ENCODE measurements around the gene PRRT1B. TPM values are rescaled to one million over a fixed set of nuclear protein-coding genes. Genes with fewer than 3 reads are reported as not detected.

The PRRT1B gene
- total and polyA plus RNA-seq, 8 donors: 2.3 to 5.0 (median 3.2) TPM

- Histone ChIP-seq H3K36me3 (peaks cover 0 to 59% (median 8%) of the 10 kb centered on the region in 3 donors), H3K4me3 (no peak overlapping the region), H3K27me3 (no peaks in the 10 kb centered on the region), H3K4me1 (no peaks in the 10 kb centered on the region), H3K27ac (no peak overlapping the region), H3K9me3 (no peaks in the 10 kb centered on the region)
- intact Hi-C loops (cut with DNase I): no loop called here
- TF ChIP-seq CTCF (IDR thresholded peaks at IDR 0.05): no peak
- ATAC-seq (no peak), DNase-seq (no peak), FAIRE-seq (no peak)
- WGBS, 2 donors: 86 to 87% methylated on average over 14 to 15 of the region's 15 CpGs
These were observed 29.2 kb upstream of the PRRT1B start for GRCh38 chr9:131516100-131516499.

DNA sequence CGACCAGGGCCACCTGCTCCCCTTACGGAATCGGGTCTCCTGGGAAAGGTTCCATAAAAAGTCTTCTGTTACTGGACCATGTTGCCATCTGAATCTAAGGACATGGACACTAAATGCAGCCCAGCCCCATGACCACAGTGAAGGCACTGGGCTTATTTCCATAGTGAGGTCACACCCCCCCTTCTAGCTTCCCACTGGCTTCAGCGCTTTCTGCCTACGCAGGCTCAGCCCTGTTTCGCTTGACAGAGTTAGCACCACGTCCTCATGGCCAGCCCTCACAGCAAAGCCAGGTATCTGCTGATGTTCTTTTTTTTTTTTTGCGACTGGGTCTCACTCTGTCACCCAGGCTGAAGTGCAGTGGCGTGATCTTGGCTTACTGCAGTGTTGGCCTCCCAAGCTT lies 28.4 kb upstream of the PRRT1B start:
- WGBS, 2 donors: 96% methylated on average over 9 of the region's 9 CpGs
- FAIRE-seq: no peak

DNA sequence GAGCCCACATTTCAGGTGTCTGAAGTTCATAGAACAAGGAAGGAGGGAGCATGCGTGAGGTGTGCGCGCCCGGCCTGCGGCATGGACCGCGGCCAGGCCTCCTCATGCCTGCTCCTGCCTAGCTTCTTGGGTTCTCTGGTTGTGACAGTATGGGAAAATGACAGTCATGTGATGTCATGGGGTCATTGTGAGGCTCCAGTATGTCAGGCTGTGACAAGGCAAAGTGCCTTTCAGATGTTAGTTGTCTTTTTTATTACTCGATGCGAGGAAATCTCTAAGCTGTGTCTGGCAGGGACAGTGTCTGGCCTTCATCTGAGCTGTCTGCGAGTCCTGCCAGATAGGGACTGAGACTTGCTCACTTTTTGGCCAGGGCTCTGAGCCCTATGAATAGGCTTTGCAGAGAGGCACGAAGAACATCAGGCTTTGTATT lies 27.5 kb upstream of the PRRT1B start:
- ATAC-seq (no peak), DNase-seq (no peak), FAIRE-seq (no peak)
- no peaks in the 10 kb centered on the region for H3K27me3 ChIP-seq
- no peaks in the 10 kb centered on the region for H3K9me3 ChIP-seq
- no peak overlapping the region for H3K27ac ChIP-seq
- 88 to 97% methylated on average over 11 of the region's 11 CpGs for WGBS, 2 donors
- no peaks in the 10 kb centered on the region for H3K4me1 ChIP-seq
- no peak for TF ChIP-seq CTCF (IDR thresholded peaks at IDR 0.05)
- intact Hi-C loops (cut with DNase I): no loop called here
- peaks cover 0 to 59% (median 8%) of the 10 kb centered on the region in 3 donors for H3K36me3 ChIP-seq
- no peak overlapping the region for H3K4me3 ChIP-seq

More for the DNA sequence above, 28.4 kb upstream of the PRRT1B start:
- no peaks in the 10 kb centered on the region for H3K9me3 ChIP-seq
- H3K27ac ChIP-seq: no peak overlapping the region
- H3K4me3 ChIP-seq: no peak overlapping the region
- peaks cover 0 to 58% (median 8%) of the 10 kb centered on the region in 3 donors for H3K36me3 ChIP-seq
- ATAC-seq (no peak), DNase-seq (no peak)
- no peaks in the 10 kb centered on the region for H3K27me3 ChIP-seq
- no peaks in the 10 kb centered on the region for H3K4me1 ChIP-seq
- TF ChIP-seq CTCF (IDR thresholded peaks at IDR 0.05): no peak
- intact Hi-C loops (cut with DNase I): no loop called here

- FAIRE-seq: no peak
- intact Hi-C loops (cut with DNase I): no loop called here
- no peak for TF ChIP-seq CTCF (IDR thresholded peaks at IDR 0.05)
- Histone ChIP-seq H3K9me3 (no peaks in the 10 kb centered on the region), H3K4me1 (no peaks in the 10 kb centered on the region), H3K4me3 (no peak overlapping the region), H3K27me3 (no peaks in the 10 kb centered on the region), H3K27ac (no peak overlapping the region), H3K36me3 (peaks cover 0 to 59% (median 8%) of the 10 kb centered on the region in 3 donors)
- no peak for ATAC-seq
- 97% methylated on average over 20 of the region's 20 CpGs for WGBS, 2 donors
- no peak for DNase-seq
These were observed 26.8 kb upstream of the PRRT1B start for GRCh38 chr9:131518553-131518952.

GRCh38 chr9:131520503-131520902 lies 24.8 kb upstream of the PRRT1B start:
- H3K27ac ChIP-seq: no peak overlapping the region
- TF ChIP-seq CTCF (IDR thresholded peaks at IDR 0.05): no peak
- no peak overlapping the region for H3K4me3 ChIP-seq
- DNase-seq (no peak), FAIRE-seq (no peak), ATAC-seq (no peak)
- H3K27me3 ChIP-seq: no peaks in the 10 kb centered on the region
- H3K4me1 ChIP-seq: no peaks in the 10 kb centered on the region
- H3K9me3 ChIP-seq: no peaks in the 10 kb centered on the region
- peaks cover 0 to 65% (median 8%) of the 10 kb centered on the region in 3 donors for H3K36me3 ChIP-seq
- intact Hi-C loops (cut with DNase I): no loop called here
- WGBS, 2 donors: 80 to 81% methylated on average over 16 of the region's 16 CpGs
